Body of pancreas (tissue), 4 donors: ENCODE results near the gene AVL9.

ENCODE experiments used
- POLR2A ChIP-seq, 3 donors: fragments of 450-650 bp; IDR thresholded peaks; one replicate each; pipeline ENCODE4 v1.6.1; 2016; ENCODE audit warnings: antibody characterized with exemption in 3 of 3, mild to moderate bottlenecking in 2 of 3
- TF ChIP-seq, protein P1 (sequence below), 7 experiments: fragments of 450-650 bp in 4 of 7; fragments of 200-600 bp in 3 of 7; sonication (generic) in 3 of 7; IDR thresholded peaks; one replicate each; pipeline ENCODE4 v1.5.1; 2016 to 2019; ENCODE audit warnings: antibody characterized with exemption in 7 of 7

DNA sequence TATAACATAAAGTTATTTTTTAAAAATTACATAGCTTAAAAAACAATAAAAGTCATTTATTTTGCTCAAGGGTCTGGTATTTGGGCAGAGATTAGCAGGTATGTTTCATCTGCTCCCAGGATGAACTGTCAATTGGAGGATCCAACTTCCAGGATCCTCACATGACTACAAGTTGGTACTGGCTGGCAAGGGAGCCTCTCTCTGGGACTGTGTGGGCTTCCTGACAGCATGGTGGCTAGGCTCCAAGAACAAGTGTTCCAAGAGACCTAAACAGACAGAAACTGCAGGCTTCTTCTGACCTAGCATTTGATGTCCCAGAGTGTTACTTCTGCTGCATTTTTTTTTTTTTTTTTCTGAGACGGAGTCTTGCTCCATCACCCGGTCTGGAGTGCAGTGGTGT is 107.2 kb downstream of the AVL9 start:
- TF ChIP-seq, protein P1, sequence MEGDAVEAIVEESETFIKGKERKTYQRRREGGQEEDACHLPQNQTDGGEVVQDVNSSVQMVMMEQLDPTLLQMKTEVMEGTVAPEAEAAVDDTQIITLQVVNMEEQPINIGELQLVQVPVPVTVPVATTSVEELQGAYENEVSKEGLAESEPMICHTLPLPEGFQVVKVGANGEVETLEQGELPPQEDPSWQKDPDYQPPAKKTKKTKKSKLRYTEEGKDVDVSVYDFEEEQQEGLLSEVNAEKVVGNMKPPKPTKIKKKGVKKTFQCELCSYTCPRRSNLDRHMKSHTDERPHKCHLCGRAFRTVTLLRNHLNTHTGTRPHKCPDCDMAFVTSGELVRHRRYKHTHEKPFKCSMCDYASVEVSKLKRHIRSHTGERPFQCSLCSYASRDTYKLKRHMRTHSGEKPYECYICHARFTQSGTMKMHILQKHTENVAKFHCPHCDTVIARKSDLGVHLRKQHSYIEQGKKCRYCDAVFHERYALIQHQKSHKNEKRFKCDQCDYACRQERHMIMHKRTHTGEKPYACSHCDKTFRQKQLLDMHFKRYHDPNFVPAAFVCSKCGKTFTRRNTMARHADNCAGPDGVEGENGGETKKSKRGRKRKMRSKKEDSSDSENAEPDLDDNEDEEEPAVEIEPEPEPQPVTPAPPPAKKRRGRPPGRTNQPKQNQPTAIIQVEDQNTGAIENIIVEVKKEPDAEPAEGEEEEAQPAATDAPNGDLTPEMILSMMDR (IDR thresholded peaks at IDR 0.05): no peak
- no peak for TF ChIP-seq POLR2A (IDR thresholded peaks at IDR 0.05)
